CMK (cell line): ENCODE results near the gene LRP1B.

Experiments
- DNase-seq: peaks from one replicate; pipeline ENCODE4 v3.0.0-alpha.2; 2010; ENCODE audit warnings: low read depth

Gene LRP1B

DNA sequence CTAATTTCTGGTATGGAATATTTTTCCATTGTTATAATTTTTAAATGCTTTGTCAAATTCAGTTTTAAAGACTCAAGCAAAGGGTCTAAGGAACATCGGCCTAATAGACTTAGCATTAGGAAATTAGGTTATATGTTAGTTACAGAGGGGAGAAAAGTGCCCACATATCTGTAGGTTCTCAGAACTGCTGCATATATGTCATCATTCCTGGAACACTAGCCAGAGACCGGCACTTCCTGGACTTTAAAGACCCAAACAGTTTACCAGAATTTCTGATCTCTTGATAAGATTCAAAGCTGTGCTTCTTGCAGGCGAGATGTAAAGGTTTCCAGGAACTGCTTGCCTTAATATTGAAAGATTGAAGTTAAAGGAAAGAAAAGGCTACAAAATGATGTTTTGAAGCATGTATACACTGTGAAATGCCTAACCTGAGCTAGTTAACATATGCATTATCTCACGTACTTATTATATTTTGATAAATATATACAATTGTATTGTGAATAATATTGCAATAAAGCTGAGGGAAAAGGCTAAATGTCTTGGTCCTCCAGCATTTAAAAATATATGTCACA, 993.6 kb downstream of the LRP1B start:
- DNase-seq: peak; percentile 51

DNA sequence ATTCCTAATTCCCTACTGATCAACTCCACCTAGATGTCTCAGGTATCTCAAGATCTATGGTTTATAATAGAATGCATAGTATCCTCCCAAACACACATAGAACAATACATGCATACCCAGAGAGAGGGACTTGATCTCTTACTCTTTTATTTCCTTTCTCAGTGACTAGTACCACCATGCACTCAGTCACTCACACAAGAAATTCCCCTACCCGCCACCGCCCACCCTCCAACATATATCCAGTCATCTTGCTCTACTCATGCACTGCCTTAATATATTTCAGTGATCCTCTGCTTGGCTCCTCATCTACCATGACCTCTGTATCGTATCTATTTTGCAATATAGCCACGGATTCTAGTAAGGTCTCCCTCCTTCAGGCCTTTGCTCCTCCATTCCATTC, 996.9 kb downstream of the LRP1B start:
- no peak for DNase-seq

DNA sequence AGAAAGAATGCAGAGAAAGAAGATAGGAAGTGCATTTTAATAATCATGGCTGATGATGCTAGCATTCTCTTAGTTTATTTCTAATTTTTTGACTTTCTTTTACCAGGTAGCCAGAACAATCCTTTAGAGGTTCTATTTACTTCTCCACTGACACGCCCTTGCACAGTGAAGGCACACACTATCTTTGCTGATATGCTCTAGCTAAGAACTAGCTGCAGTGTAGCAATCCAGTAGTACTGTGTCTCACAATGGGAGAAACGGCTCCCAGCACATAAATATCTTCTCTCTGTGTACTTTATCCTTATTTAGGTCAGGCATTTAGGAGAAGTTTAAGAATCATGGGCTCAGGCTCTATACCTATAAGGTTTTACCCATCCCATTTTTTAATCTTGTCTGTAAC, 1005.4 kb downstream of the LRP1B start:
- no peak for DNase-seq

DNA sequence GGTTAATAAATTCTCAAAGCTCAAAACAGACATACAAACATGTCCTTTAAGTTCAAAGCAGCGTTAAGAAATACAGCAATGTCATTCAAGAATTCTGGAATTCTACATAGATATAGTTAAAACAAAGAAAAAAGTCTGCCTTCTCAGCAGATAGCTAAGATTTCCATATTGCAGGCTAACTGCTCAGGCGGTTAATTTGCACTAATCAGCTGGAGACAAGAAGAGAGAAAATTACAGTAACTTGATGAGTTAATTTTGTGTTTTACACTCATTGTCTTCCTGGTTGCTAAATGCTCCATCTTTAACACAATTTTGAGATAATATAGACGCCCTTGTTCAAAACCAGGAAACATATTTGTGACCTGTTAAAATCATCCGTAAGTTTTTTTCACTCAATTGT, 1012.0 kb downstream of the LRP1B start:
- no peak for DNase-seq

DNA sequence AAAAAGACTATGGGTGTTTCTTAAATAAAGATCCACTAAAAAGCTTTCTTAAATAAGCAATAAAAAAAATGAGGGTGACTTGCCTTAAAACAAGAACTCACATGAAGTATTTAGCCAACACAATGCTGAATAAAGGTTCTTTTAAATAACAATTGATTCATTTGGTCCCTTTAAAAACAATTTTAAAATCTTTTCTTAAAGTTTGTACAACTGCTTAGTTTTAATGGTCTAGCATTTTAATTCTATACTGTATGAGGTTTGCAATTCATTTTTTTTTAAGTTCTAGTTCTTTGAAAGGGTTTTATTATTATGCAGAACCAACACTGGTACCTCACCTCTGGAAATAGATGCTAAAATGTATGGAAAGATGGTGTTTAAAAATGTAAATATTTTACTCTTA, 1017.5 kb downstream of the LRP1B start:
- DNase-seq: no peak

DNA sequence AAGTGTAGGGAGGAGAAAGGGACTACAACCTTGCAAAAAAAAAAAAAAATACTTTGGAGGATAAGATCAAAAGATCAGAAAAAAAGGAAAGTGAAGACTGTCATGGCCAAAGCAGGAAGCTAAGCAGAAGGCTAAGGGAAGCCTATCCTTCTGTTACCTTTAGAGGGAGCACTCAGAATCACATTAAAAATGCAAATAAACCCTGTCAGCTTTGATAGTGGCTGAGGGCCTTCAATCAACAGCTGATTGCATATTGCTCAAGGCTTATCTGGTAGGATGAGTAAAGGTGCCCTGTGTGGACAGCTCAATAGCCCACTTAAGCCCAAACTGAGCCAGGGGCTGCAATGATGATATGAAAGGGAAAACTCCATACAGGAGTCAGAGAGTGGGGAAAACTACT, 1021.2 kb downstream of the LRP1B start:
- no peak for DNase-seq

DNA sequence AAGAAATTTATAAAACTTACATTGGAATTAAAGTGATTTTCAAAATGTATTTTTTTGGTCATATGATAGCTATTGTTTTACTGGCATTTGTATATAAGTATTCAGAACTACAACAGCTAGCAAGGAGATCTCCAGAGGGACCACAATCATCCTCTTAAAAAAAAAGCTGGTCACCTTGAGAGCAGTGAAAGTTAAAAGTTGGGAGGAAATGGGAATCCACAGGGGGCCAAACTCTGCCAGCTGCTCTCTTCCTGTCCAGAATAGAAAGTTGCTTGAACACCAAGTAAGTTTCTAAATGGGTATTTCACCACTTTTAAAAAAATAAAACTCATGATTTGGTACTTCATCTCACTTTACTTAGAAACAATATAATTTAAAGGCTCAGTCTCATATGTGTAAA, 1025.1 kb downstream of the LRP1B start:
- no peak for DNase-seq

DNA sequence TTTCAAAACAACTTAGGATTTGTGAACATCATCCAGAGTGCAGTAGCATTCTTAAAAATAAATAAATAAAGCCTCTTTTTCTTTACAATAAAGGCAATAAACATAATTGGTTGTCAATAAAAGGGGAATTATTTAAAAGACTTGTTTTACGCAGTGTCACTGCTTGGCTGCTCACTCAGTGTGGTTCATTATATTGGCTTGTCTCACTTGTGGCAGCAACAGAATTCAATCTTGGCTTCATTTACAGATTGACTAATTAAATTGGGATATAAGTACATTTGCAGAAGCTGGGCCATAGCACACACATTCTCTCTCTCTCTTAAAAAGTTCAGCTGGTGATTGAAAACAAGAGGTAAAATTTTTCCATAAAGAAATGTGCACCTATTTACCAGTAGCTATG, 1027.6 kb downstream of the LRP1B start:
- no peak for DNase-seq

DNA sequence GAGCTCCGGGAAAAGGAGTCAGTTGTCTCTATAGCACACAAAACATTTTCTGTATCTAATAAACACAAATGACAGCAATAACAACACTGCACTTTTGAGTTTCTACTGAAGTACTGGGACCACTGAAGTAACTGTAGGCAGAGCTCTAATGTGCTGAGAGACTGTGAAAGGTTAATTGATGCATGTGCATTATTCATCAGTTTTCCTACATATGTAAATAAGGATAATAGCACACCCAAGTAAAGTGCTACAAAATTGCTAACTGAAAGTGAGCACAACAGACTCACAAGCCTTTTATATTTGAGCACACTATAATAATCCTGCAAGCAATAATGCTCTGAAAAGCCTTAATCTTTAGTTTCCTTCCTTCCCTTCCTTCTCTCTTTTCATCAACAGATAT, 1051.6 kb downstream of the LRP1B start:
- DNase-seq: no peak

DNA sequence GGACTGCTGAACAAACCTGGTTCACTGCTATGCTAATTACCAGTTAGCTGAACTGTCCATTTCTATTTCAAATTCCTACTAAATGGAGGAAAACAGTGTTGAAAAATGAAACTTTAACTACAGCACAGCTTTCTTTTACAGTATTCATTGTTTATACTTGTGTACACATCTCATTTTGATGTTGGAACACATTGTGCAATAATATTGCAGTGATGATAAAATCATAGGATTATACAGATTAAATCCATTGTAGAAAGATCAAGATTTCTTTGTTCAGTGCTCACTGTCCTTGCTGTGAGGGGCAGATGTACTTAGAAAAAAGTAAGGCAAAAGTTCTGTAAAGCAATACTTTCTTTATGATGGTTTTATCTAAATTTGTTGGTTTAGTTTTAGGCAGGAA, 1055.1 kb downstream of the LRP1B start:
- no peak for DNase-seq

DNA sequence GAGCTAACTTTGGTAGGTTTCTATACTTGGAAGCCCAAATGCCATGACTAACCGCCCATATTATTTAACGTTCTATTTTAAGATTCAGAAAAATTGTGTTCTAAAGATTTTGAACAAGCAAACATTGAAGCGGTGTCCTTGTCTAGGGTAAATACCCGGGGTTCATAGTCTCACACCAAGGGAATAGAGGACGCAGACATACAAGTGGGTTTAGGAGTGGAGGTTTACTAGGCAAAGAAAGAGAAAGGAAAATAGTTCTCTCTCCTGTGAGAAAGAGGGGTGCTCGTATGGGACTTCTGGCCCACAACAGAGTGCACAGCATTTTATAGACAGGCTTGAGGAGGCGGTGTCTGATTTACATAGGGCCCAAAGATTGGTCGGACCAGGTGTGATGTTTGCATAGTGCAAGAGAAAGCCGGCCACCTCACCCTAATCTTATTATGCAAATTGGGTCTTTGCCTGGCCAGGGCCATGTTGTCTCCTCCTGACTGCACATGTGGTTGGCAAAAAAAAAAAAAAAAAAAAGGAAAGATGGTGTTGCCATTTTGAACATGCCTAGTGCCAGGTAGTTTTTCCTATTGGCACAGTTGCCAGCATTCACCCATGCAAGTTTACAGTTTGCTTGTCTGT, 1062.6 kb downstream of the LRP1B start:
- DNase-seq: no peak

DNA sequence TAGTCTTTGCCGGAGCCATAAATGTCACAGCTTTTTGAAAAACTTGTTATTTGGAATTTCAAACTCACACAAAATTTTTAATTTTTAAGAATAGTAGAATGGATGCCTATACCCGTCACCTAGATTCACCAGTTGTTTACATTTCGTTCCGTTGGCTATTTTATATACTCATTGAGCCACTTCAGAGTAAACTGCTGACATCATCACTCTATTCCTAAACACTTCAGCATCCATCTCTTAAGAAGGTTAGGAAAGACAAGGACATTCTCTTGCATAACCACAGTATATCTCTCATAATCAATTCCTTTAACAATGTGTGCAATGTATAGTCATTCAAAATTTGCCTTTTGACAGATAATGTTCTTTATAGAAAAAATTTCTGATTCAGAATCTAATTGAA, 1065.8 kb downstream of the LRP1B start:
- no peak for DNase-seq

DNA sequence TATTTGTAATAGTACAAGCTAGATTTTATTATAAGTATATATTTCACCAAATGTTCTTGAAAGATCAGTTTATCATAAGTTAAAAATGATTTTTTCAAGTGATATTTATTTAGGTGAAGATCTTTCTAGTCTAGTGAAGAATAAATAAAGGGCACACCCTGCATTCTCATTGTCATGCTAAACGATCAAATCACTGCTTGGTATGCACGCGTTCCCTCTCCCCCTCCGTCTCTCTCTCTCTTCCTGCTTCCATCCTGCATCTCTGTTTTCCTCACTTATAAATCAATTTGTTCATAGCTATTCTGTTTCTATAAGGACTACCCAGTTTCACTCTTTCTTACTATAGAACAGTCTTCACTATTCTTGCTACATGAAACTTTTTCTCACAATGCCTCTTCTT, 1067.4 kb downstream of the LRP1B start:
- DNase-seq: no peak

DNA sequence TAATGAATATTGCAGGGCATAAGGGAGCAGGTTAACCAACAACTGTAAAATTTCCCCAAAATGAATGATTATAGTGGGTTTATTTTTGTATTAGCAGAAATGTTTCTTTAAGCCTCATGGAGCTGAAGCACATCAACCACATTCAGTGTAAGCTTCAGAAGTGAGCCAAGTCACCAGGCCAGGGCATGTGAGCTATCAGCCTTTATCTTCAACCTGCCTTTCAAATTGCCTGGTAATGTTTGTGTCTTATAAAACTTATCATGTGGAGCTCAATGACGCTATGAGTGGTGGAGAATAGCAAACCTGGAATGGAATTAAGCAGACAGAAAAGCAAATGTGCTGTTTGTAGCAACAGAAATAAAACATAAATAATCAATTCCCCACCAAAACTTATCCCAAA, 1068.4 kb downstream of the LRP1B start:
- no peak for DNase-seq

DNA sequence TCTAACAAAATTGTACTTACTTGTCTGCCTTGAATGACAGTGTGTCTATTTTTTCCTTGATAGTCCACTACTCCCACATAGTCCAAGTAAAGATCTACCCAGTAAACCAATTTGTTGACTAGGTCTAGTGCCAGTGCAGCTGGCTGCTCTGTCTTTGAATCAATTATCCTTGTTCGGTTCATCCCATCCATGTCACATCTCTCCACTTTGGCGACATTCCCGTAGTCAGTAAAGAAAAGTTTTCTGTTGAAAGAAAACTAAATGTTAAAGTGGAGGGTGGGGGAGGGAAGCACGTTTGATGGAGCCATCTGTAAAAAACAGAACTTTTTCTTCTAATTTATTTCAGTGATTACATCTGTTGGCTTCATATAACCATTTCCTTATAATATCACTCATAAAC, 1068.8 kb downstream of the LRP1B start:
- DNase-seq: no peak

DNA sequence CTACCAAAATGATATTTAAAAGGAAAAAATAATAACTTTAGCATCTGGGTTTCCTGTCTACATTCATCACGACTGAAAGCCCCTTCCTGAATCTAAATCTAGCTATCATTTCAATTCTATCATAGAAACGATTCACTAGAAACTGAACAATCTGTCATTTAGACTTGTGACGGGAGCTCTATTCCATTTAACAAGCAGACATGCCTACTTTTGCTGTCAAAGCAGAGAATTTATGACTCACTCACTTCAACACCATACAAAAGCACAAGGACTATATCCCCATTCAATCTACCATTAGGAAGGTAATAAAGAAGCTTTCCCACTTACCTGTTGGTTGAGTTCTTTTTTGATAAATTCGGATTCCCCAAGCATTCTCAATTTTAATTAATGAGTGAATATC, 1072.3 kb downstream of the LRP1B start:
- no peak for DNase-seq

DNA sequence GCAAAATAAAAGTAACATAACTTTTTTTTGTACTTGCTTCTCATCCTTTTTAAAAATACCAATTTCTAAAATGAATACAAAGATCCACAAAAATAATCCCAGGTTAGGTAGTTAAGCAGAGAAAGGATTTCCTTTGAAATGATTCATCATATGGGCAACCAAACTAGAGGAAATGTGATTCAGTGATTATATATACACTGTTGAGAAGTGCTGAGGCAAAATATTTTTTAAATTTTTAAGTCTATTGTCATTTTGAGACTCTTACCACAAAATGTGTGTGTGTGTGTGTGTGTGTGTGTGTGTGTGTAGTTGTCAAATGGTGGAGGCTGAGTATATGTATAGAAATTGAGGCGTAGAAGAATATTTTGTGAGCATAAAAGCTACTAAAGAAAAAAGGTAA, 1075.3 kb downstream of the LRP1B start:
- DNase-seq: no peak

DNA sequence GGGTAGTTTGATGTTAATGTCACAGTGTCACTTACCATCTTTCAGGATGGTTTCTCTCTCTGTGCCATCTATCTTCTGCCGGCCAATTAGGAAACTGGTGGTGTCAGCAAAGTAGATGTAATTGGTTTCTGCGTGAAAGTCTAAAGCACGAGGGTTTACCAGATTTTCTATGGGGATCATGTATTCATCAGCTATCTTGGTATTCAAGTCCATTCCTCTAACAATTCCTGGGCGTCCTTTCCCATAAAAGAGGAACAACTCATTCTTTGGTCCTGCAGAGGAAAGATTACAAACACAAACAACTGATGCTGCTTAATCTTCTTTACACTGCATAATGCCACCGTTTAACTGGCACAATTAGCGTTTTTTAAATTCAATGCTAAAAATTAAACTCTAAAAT, 1081.9 kb downstream of the LRP1B start:
- DNase-seq: no peak

DNA sequence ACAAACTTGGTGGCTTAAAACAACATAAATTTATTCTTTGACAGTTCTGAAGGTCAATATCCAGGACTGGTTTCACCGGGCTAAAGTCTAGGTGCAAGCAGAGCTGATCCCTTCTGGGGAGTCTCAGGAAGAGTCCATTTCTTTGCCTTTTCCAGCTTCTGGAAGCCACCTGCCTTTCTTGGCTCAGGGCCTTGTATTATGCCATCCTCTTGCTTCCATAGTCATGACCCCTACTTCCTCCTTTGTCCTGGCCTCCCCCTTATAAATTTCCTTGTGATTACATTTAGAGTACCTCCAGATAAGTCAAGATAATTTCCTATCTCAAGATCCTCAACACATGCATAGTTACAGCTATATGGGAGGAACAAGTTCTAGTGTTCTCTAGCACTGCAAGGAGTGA, 1089.5 kb downstream of the LRP1B start:
- DNase-seq: no peak

DNA sequence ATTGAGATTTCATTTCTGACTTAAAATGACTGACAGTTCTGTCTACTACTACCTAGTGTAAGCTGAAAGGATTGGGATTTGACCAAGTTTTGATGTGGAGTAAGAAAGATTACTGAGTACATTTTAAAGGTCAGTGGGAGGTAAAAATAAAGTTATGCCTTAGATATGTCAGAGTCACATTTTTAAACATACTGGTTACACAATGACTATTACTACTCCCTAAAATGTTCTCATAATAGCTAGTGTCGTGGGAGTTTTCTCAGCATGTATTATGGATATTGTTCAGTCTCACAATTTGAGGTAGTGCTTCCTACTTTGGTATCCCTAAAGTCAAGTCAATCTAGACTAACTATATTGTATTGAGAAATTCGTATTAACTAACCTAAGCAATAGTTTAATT, 1092.5 kb downstream of the LRP1B start:
- DNase-seq: no peak

DNA sequence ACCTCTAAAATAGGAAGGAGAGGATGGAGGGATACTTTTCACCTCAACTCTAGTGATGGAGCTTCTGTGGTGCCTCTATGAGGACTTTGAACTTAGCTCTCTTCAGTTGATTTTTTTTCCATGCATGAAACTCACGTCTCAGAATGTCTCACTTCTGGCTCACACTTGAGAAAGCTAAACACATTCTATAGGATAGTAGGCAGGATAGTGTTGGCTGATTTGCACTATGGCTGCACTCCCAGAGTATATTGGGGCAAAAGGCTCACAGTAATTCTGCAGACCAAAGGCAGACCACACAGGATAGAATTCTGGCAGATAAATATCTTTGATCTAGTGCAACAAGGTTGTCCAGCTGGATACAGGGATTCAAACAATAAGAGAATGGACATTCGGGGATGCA, 1093.5 kb downstream of the LRP1B start:
- no peak for DNase-seq

DNA sequence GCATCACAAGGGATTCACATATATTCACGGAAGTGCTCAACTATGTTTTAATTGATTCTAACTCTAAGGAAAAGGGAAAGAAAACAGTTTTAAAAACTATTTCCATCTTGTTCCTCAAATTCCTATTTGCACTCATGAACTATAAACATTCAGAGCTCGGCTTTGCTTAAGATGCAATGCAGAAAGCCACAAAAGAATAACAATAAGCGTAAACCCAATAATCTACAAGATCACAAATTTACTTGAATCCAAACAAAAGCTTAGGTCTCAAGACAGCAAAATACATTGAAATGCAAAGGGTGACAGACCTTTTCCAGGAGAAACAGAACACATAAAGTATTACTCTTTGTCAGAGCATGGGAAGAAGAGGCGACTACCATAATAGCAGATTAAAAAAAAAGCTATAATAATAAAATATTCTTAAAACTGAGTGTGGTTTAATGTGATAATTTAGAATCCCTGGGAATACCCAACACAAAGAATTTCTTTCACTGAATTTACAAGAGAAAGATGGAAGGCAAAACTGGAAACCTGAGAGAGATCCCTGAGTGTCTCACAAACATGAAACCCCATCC, 1094.9 kb downstream of the LRP1B start:
- DNase-seq: no peak

DNA sequence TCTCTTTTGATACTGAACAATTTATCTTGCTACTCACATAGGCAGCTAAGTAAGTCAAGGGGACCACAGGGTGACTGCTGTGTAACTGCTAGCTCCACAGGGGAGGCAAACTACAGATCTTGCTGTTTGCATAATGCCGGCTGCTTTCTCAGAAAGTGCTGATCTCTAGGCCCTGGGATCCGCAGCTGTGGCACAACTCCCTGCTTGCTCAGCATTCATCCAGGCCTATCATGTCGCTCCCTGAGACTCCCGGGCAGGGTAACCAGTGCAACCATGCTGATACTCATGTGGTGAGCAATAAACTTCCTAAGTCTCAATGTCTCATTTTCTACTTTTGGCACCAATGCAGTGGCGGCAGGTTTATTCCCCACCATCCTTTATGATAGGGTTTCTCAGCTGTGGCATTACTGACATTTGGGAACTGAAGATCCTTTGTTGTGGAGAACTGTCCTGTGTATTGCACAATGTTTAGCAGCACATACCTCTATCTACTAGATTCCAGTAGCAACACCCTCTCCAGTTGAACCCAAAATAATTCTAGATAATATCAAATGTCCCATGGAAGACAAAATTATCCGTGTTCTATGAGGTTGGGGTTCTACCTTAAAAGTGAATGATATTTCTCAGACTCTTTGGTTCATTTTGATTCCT, 1101.3 kb downstream of the LRP1B start:
- DNase-seq: no peak

DNA sequence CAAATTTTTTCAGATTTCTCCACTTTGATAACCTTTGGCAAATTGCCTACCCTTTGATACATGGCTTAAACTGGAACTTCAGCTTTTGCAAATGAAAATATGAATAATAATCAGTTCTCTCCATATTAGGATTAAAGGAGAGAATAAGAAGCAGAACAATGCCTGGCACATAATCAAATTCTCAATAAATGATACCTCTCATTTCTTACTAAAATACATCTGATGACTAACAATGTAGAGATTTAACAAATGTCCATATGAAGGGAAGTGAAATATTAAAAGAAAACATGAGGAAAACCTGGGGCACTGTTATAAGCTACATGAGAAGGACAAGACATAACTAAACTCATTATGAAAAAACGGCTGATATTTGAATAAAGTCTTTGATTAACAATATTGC, 1103.6 kb downstream of the LRP1B start:
- DNase-seq: no peak
